ENCODE measurements around the gene SPEF1. TPM values are rescaled to one million over a fixed set of nuclear protein-coding genes. Genes with fewer than 3 reads are reported as not detected.

The SPEF1 gene
- total and polyA plus RNA-seq, 2 of the 13 experiments (the other 11 are each of a cell fraction or from before 2014, with no cell fraction given) = 0.11 to 0.27 TPM

GRCh38 chr20:3797592-3798372, 16.5 kb upstream of the SPEF1 start (continued):
- TF ChIP-seq FOXA3 (CRISPR knock-in tag; IDR thresholded peaks at IDR 0.05) (peak; percentile 78), TEAD3 (CRISPR knock-in tag; optimal IDR thresholded peaks at IDR 0.05; ENCODE audit: borderline replicate concordance) (peak; percentile 44), MEIS2 (CRISPR knock-in tag; IDR thresholded peaks at IDR 0.05) (peak; percentile 49; the same call in 1 of the 2 replicates), MEIS1 (CRISPR knock-in tag; IDR thresholded peaks at IDR 0.05; ENCODE audit: borderline replicate concordance) (no peak), ZNF276 (CRISPR knock-in tag; IDR thresholded peaks at IDR 0.05; ENCODE audit: low read depth) (no peak), ZNF136 (CRISPR knock-in tag; IDR thresholded peaks at IDR 0.05; ENCODE audit: low read depth) (no peak), MTF1 (CRISPR knock-in tag; IDR thresholded peaks at IDR 0.05) (no peak), TFAP4 (IDR thresholded peaks at IDR 0.05; ENCODE audit: borderline replicate concordance, low read depth) (peak; percentile 24; the same call in 1 of the 2 replicates), ZNF354B (CRISPR knock-in tag; IDR thresholded peaks at IDR 0.05) (no peak), HNRNPH1 (optimal IDR thresholded peaks at IDR 0.05; ENCODE audit: low read depth, low read length) (no peak), LCORL (IDR thresholded peaks at IDR 0.05) (no peak), LCORL (CRISPR knock-in tag; IDR thresholded peaks at IDR 0.05) (0 out of 2 replicates have a peak, but pooled peaks have one; percentile 61), ASH2L (IDR thresholded peaks at IDR 0.05; ENCODE audit: insufficient read length, low read depth, low read length) (peak; percentile 80), YEATS4 (CRISPR knock-in tag; IDR thresholded peaks at IDR 0.05; ENCODE audit: borderline replicate concordance) (0 out of 2 replicates have a peak, but pooled peaks have one; percentile 16), HNF4A (CRISPR knock-in tag; IDR thresholded peaks at IDR 0.05) (peak; percentile 80), KLF11 (CRISPR knock-in tag; IDR thresholded peaks at IDR 0.05) (no peak), STAT6 (CRISPR knock-in tag; IDR thresholded peaks at IDR 0.05; ENCODE audit: borderline replicate concordance) (no peak), TAF1 (CRISPR knock-in tag; IDR thresholded peaks at IDR 0.05) (peak; percentile 5; the same call in 1 of the 2 replicates), FOXC1 (CRISPR knock-in tag; IDR thresholded peaks at IDR 0.05; ENCODE audit: borderline replicate concordance) (no peak), ZEB1 (IDR thresholded peaks at IDR 0.05; ENCODE audit: insufficient replicate concordance, low read depth) (peak; percentile 66), ZNF414 (CRISPR knock-in tag; IDR thresholded peaks at IDR 0.05) (0 out of 2 replicates have a peak, but pooled peaks have one; percentile 29), ZNF619 (CRISPR knock-in tag; IDR thresholded peaks at IDR 0.05) (0 out of 2 replicates have a peak, but pooled peaks have one; percentile 41)
